ENCODE measurements around the gene SRGAP3.

Gene SRGAP3

GRCh38 chr3:9276761-9277370 is 27.4 kb upstream of the SRGAP3 start:
- Histone ChIP-seq H3K36me3 (ENCODE audit: control insufficient read depth in 2 of 2, insufficient read depth in 1 of 2, low read length in 2 of 2) (no peaks in the 10 kb centered on the region), H3K4me3 (ENCODE audit: low read depth, low read length) (no peak overlapping the region), H3K9me3 (ENCODE audit: control insufficient read depth, insufficient read depth, low read depth, low read length) (no peaks in the 10 kb centered on the region), H3K4me1 (ENCODE audit: control insufficient read depth, insufficient read depth, low read length) (peaks cover 15% of the 10 kb centered on the region), H3K27ac (ENCODE audit: extremely low read depth, low read depth, low read length) (no peak overlapping the region)
- ChIA-PET POLR2A (no interaction called here), CTCF (no interaction called here)
- TF ChIP-seq ZNF19 (tag by site-specific recombination; IDR thresholded peaks at IDR 0.05; ENCODE audit: low read depth) (no peak), MYNN (tag by site-specific recombination; IDR thresholded peaks at IDR 0.05; ENCODE audit: borderline replicate concordance) (no peak), ZNF677 (tag by site-specific recombination; IDR thresholded peaks at IDR 0.05) (no peak), ZBTB1 (tag by site-specific recombination; IDR thresholded peaks at IDR 0.05) (no peak), ZSCAN16 (tag by site-specific recombination; IDR thresholded peaks at IDR 0.05) (no peak), KLF17 (tag by site-specific recombination; IDR thresholded peaks at IDR 0.05) (no peak), ZNF529 (tag by site-specific recombination; IDR thresholded peaks at IDR 0.05; ENCODE audit: insufficient replicate concordance) (no peak), ZIC2 (tag by site-specific recombination; IDR thresholded peaks at IDR 0.05) (no peak), ZNF600 (tag by site-specific recombination; IDR thresholded peaks at IDR 0.05) (no peak), ZNF391 (tag by site-specific recombination; IDR thresholded peaks at IDR 0.05; ENCODE audit: borderline replicate concordance, low read depth) (no peak), ZNF148 (tag by site-specific recombination; IDR thresholded peaks at IDR 0.05; ENCODE audit: borderline replicate concordance) (no peak), ZNF658 (tag by site-specific recombination; IDR thresholded peaks at IDR 0.05) (no peak), ZNF362 (tag by site-specific recombination; IDR thresholded peaks at IDR 0.05) (no peak), ZNF837 (tag by site-specific recombination; IDR thresholded peaks at IDR 0.05) (no peak), ZNF292 (tag by site-specific recombination; IDR thresholded peaks at IDR 0.05; ENCODE audit: borderline replicate concordance, low read depth) (no peak), ZNF549 (tag by site-specific recombination; IDR thresholded peaks at IDR 0.05) (no peak), SETDB1 (IDR thresholded peaks at IDR 0.05; ENCODE audit: insufficient read length, low read length) (no peak), BCL11A (tag by site-specific recombination; IDR thresholded peaks at IDR 0.05; ENCODE audit: low read depth) (no peak), ZNF398 (tag by site-specific recombination; IDR thresholded peaks at IDR 0.05) (no peak), ZFP37 (tag by site-specific recombination; IDR thresholded peaks at IDR 0.05) (no peak)
